MM.1S (cell line): ENCODE results near the gene NFXL1.

ENCODE experiments used
- CTCF ChIP-seq: fragments of 300-600 bp; sonication (generic); IDR thresholded peaks from 2 replicates; pipeline ENCODE4 v1.5.1; 2016; ENCODE audit warnings: antibody characterized with exemption, low read length, mixed read lengths
- EZH2 ChIP-seq: fragments of 300-600 bp; sonication (generic); optimal IDR thresholded peaks from 2 replicates; pipeline ENCODE3; 2017; ENCODE audit warnings: low read depth, mild to moderate bottlenecking, antibody characterized with exemption, low read length, mixed read lengths
- EZH2phosphoT487 ChIP-seq: fragments of 300-600 bp; sonication (generic); IDR thresholded peaks from 2 replicates; pipeline ENCODE4 v1.6.1; 2018; ENCODE audit warnings: antibody characterized with exemption, low read length

GRCh38 chr4:47848041-47848440 lies 66.3 kb downstream of the NFXL1 start:
- TF ChIP-seq EZH2phosphoT487 (no peak), CTCF (no peak), EZH2 (no peak)
